NCI-H460 (cell line): ENCODE measurements around the gene LHFPL3. TPM values are rescaled to one million over a fixed set of nuclear protein-coding genes. Genes with fewer than 3 reads are reported as not detected.

Experiments
- DNase-seq: peaks from one replicate; pipeline ENCODE4 v3.0.0-alpha.2; 2016; ENCODE audit warnings: low read depth; ENCODE audit errors: extremely low read depth
- total RNA-seq: library from RNA; depleted of rRNA; stranded (reverse); fragments of >200 nt; shearing (Covaris generic); gene quantifications from 2 replicates; pipeline ENCODE4 v1.2.3, GENCODE V29; 2014

Gene LHFPL3
- total RNA-seq, 1 experiment from 2014 or later: not detected

- DNase-seq: no peak
These were observed 39.5 kb downstream of the LHFPL3 start for GRCh38 chr7:104367926-104368325.

GRCh38 chr7:104371216-104371979, 43.0 kb downstream of the LHFPL3 start:
- DNase-seq: no peak

GRCh38 chr7:104371980-104372357, 43.6 kb downstream of the LHFPL3 start:
- DNase-seq: no peak

GRCh38 chr7:104382616-104383015, 54.2 kb downstream of the LHFPL3 start:
- no peak for DNase-seq

- DNase-seq: no peak
These were observed 58.5 kb downstream of the LHFPL3 start for GRCh38 chr7:104386943-104387342.

- no peak for DNase-seq
These were observed 59.8 kb downstream of the LHFPL3 start for GRCh38 chr7:104388222-104388621.

GRCh38 chr7:104395162-104395561, 66.8 kb downstream of the LHFPL3 start:
- DNase-seq: no peak

- no peak for DNase-seq
These were observed 69.0 kb downstream of the LHFPL3 start for GRCh38 chr7:104397442-104397841.

- no peak for DNase-seq
These were observed 80.0 kb downstream of the LHFPL3 start for GRCh38 chr7:104408371-104408770.

- DNase-seq: no peak
These were observed 82.3 kb downstream of the LHFPL3 start for GRCh38 chr7:104410742-104411141.

- DNase-seq: no peak
These were observed 84.5 kb downstream of the LHFPL3 start for GRCh38 chr7:104412911-104413310.

- DNase-seq: no peak
These were observed 85.8 kb downstream of the LHFPL3 start for GRCh38 chr7:104414216-104414615.

- no peak for DNase-seq
These were observed 87.3 kb downstream of the LHFPL3 start for GRCh38 chr7:104415700-104416099.

- no peak for DNase-seq
These were observed 88.5 kb downstream of the LHFPL3 start for GRCh38 chr7:104416866-104417393.

GRCh38 chr7:104431930-104432329, 103.5 kb downstream of the LHFPL3 start:
- no peak for DNase-seq

- no peak for DNase-seq
These were observed 105.7 kb downstream of the LHFPL3 start for GRCh38 chr7:104434129-104434528.

- DNase-seq: no peak
These were observed 114.1 kb downstream of the LHFPL3 start for GRCh38 chr7:104442481-104442880.

- DNase-seq: no peak
These were observed 115.6 kb downstream of the LHFPL3 start for GRCh38 chr7:104444017-104444416.

GRCh38 chr7:104445393-104445792, 117.0 kb downstream of the LHFPL3 start:
- DNase-seq: no peak

- DNase-seq: no peak
These were observed 122.5 kb downstream of the LHFPL3 start for GRCh38 chr7:104450861-104451260.

GRCh38 chr7:104453190-104453589, 124.8 kb downstream of the LHFPL3 start:
- DNase-seq: no peak

GRCh38 chr7:104458875-104459274, 130.5 kb downstream of the LHFPL3 start:
- DNase-seq: no peak
